GM12801 (cell line): ENCODE measurements around the gene PLPP1.

Experiments used
- TF ChIP-seq, protein P1 (sequence below): IDR thresholded peaks from one replicate; pipeline ENCODE4 v1.5.1; 2011; ENCODE audit warnings: control low read depth; ENCODE audit not compliant: insufficient read length; ENCODE audit errors: extremely low read depth

PLPP1 gene

DNA sequence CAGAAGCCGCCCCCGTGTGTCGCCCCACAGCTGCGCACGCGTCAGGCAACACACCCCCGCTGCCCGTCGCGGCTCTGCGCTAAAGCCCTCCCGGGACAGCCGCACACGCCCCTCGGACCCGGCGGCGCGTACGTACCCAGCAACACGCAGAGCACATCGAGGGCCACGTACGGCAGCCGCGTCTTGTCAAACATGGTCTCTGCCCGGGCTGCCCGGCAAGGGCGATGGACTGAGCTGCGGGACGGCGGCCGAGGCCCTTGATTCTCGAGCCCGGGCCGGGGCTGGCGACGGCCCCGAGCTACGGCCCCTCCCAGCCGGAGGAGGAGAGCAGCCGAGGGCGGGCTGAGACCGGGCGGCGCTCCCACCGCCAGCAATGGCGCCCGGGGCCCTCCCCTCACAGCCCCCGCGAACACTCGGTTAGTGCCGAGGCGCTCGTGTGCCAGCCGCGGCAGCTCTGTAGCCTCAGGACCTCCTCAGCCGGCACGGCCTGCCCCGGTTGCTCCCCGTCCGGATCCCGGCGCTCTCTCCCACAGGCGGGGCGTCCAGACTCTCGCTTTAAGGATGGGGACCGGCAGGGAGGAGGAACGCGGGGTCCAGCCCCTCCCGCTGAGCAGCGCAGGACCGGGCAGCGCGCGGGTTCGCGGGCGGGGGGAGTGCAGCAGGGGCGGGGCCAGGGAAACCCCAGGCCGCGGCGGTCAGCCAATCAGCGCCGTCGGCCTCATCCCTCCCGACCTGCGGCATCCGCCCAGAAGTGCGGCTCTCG, at the start of gene PLPP1:
Gene PLPP1 (minus strand): TSS at position 529 of the 763 bp plus-strand sequence. CDS start 335 bp downstream, at position 194.
- TF ChIP-seq, protein P1, sequence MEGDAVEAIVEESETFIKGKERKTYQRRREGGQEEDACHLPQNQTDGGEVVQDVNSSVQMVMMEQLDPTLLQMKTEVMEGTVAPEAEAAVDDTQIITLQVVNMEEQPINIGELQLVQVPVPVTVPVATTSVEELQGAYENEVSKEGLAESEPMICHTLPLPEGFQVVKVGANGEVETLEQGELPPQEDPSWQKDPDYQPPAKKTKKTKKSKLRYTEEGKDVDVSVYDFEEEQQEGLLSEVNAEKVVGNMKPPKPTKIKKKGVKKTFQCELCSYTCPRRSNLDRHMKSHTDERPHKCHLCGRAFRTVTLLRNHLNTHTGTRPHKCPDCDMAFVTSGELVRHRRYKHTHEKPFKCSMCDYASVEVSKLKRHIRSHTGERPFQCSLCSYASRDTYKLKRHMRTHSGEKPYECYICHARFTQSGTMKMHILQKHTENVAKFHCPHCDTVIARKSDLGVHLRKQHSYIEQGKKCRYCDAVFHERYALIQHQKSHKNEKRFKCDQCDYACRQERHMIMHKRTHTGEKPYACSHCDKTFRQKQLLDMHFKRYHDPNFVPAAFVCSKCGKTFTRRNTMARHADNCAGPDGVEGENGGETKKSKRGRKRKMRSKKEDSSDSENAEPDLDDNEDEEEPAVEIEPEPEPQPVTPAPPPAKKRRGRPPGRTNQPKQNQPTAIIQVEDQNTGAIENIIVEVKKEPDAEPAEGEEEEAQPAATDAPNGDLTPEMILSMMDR: no peak

DNA sequence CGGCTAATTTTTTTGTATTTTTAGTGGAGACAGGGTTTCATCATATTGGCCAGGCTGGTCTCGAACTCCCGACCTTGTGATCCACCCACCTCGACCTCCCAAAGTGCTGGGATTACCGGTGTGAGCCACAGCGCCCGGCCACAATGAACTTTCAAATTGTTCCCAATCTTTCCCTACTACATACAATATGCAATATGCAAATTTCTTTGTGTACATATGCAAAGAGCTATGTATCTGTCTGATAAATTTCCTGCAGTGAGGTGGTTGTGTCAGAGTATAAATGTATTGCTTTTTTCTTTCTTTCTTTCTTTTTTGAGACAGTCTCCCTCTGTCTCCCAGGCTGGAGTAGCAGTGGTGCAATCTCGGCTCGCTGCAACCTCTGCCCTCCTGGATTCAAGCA, 48.8 kb upstream of the PLPP1 start:
- TF ChIP-seq, protein P1: no peak

DNA sequence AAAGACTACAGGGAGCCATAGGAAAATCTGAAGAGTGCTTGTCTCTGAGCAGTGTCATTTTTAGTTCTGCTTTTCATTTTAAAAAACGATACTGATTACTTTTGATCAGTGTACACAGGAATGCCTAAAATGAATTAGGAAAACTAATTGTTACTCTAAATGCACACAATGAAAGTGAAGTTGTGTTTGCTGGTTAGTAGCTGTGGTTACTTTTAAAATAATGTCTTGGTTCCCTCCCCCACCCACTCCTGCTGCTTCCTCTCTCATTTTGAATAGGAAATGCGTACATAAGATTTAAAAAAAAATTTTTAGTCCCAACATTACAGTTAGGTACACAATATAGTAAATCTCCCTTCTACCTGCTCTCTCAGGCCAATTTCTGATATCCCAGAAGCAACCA, 47.5 kb upstream of the PLPP1 start:
- TF ChIP-seq, protein P1: no peak

DNA sequence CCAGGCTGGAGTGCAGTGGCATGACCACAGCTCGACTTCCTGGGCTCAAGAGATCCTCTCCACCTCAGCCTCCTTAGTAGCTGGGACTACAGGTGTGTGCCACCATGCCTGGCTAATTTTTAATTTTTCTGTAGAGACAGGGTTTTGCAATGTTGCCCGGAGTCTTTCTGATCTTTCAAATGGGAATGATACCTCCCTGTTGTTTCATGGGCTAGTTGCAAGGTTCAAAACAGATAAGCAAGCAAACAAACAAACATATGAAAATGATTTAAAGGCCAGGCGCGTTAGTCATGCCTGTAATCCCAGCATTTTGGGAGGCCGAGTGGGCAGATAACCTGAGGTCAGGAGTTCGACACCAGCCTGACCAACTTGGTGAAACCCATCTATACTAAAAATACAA, 45.3 kb upstream of the PLPP1 start:
- TF ChIP-seq, protein P1: no peak

DNA sequence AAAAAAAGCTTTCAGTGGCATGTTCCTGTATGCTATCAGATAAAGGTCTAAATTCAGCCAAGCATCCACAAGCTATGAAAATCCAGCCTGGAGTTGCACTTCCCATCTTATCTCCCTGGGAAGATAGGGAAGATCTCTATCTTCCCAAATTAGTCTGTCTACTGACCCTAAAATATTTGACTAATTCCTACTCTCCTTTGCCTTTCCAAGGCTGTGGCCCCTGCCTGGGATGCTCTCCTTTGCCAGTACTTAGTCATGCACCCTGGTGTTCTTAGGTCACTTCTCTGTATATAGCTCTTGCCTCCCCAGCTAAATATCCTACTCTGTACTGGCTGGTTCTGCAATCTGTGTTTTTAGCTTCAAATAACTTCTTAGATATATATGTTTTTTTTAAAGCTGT, 44.0 kb upstream of the PLPP1 start:
- TF ChIP-seq, protein P1: no peak

DNA sequence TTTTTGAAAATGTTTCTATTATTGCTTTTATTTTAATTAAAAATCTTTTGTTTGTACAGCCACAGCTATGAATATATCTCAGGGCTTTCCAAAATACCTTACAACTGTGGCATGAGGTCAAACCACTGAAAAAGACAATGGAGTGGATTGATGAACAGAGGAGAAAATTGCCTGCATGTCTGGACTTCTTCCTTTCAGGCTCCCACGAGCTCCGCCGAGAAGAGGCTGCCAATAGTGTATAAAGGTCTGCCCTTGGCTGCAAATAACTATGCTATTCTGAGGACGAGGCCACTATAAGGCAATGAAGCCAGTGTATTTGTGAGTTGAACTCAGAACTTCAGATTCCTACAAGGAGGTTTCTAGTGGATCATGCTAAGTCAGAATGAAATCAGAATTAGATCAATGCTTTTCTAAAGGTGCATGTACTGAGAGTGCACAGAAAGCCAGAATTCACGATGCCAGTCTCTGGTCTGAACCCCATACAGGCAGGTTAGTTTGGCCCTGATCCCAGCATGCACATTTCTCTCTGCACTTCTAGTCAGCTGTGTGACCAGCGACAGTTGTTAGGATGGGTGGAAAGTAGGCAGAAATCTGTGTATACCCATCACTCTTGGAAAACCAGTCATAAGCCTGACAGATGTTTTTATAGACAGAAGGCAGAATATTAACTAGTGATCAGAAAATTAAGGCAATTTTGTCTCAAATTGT, 42.7 kb upstream of the PLPP1 start:
- TF ChIP-seq, protein P1: no peak

DNA sequence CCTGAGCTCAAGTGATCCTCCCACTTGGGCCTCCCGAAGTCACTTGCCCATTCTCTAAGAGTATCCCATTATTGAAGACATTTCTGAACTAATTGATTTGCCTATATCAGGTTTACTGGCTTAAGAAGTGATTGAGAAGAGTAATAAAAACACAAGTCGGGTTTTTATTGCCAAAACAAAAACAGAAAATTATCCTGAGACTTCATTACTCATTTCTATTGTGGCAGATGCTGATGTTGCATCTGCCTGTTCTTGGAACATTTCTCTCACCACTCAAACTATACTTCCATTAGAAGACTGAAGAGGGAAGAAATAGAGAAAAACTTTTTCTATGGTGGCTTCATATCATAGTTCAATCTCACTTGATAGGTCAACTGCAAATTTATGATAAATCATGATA, 41.9 kb upstream of the PLPP1 start:
- TF ChIP-seq, protein P1: no peak
